ENCODE results near the gene ANKS1B. TPM values are rescaled to one million over a fixed set of nuclear protein-coding genes. Genes with fewer than 3 reads are reported as not detected.

ANKS1B gene
- total RNA-seq, 1 experiment from 2014 or later, result 0.54 TPM

DNA sequence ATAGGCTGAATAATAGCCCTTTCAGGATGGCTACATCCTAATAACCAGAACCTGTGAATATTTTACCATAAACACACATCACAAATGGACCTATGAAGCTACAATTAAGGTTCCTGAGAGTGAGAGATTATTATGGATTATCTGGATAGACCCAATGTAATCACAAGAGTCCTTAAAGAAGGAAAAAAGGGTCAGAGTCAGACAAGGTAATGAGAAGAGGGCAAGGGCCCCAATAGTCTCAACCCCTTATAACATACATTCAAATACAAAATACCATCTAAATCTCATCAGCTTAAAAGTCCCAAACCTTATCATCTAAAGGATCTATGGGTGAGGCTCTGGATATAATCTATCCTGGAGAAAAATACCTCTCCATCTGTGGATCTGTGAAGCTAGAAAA is 272.5 kb downstream of the ANKS1B start (continued):
- TF ChIP-seq, protein P1, sequence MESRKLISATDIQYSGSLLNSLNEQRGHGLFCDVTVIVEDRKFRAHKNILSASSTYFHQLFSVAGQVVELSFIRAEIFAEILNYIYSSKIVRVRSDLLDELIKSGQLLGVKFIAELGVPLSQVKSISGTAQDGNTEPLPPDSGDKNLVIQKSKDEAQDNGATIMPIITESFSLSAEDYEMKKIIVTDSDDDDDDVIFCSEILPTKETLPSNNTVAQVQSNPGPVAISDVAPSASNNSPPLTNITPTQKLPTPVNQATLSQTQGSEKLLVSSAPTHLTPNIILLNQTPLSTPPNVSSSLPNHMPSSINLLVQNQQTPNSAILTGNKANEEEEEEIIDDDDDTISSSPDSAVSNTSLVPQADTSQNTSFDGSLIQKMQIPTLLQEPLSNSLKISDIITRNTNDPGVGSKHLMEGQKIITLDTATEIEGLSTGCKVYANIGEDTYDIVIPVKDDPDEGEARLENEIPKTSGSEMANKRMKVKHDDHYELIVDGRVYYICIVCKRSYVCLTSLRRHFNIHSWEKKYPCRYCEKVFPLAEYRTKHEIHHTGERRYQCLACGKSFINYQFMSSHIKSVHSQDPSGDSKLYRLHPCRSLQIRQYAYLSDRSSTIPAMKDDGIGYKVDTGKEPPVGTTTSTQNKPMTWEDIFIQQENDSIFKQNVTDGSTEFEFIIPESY (IDR thresholded peaks at IDR 0.05; ENCODE audit: extremely low read depth, insufficient replicate concordance, low read length), result no peak
- TF ChIP-seq SP1 (IDR thresholded peaks at IDR 0.05; ENCODE audit: low read depth), result no peak
- TF ChIP-seq, protein P2, sequence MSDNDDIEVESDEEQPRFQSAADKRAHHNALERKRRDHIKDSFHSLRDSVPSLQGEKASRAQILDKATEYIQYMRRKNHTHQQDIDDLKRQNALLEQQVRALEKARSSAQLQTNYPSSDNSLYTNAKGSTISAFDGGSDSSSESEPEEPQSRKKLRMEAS (IDR thresholded peaks at IDR 0.05), result no peak

DNA sequence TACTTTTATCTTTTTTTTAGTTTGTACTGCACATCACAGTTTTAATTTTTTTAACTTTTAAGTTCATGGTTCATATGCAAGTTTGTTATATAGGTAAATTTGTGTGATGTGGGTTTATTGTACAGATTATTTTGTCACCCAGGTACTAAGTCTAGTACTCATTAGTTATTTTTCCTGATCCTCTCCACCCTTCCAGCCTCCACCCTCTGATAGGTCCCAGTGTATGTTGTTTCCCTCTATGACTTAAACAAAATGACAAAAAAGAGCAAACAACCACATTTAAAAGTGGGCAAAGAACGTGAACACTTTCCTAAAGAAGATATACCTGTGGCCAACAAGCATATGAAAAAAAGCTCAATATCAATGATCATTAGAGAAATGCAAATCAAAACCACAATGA is 273.5 kb downstream of the ANKS1B start:
- POLR2A ChIA-PET, result no interaction called here
- ATAC-seq (no peak), DNase-seq (ENCODE audit: low read depth, low spot score) (no peak)
- H3K27me3 ChIP-seq (ENCODE audit: insufficient read depth, low read length), result no peaks in the 10 kb centered on the region
- no peak overlapping the region for H3K4me2 ChIP-seq (ENCODE audit: low read length)
- CTCF ChIA-PET, result no interaction called here
- H3K9me3 ChIP-seq (ENCODE audit: control insufficient read depth in 1 of 2, insufficient read depth in 1 of 2, low read depth in 1 of 2, low read length in 2 of 2), result no peaks in the 10 kb centered on the region
- intact Hi-C loops (cut with micrococcal nuclease), result no loop called here
- H3K9me2 ChIP-seq (ENCODE audit: insufficient read depth), result no peaks in the 10 kb centered on the region
- TF ChIP-seq ZNF274 (IDR thresholded peaks at IDR 0.05; ENCODE audit: low read depth, low read length), result no peak
- H3K4me3 ChIP-seq (replicated peaks in 1 of 2; ENCODE audit: low read depth in 1 of 2, low read length in 2 of 2), result no peak overlapping the region
- H2AFZ ChIP-seq (ENCODE audit: low read depth, low read length, poor library complexity, severe bottlenecking), result no peak overlapping the region
- H4K20me1 ChIP-seq (ENCODE audit: insufficient read depth), result no peaks in the 10 kb centered on the region
- no peaks in the 10 kb centered on the region for H3K4me1 ChIP-seq (ENCODE audit: control insufficient read depth in 1 of 2, insufficient read depth in 2 of 2, low read length in 2 of 2)
- BruUV-seq (replicated peaks), result no TSS peak
- H3K9ac ChIP-seq (ENCODE audit: low read length), result no peak overlapping the region
- no peak overlapping the region for H3K27ac ChIP-seq (ENCODE audit: low read depth, low read length)
- H3K36me3 ChIP-seq (ENCODE audit: control insufficient read depth in 1 of 2, insufficient read depth in 2 of 2, low read length in 2 of 2), result no peaks in the 10 kb centered on the region
- H3K79me2 ChIP-seq (ENCODE audit: insufficient read depth, low read length), result no peaks in the 10 kb centered on the region
- RAD21 ChIA-PET (ENCODE audit: low non-redundant PET in 1 of 2, low total read pairs in 2 of 2, uncharacterized antibody in 2 of 2, unreplicated experiment in 2 of 2), result no interaction called here

DNA sequence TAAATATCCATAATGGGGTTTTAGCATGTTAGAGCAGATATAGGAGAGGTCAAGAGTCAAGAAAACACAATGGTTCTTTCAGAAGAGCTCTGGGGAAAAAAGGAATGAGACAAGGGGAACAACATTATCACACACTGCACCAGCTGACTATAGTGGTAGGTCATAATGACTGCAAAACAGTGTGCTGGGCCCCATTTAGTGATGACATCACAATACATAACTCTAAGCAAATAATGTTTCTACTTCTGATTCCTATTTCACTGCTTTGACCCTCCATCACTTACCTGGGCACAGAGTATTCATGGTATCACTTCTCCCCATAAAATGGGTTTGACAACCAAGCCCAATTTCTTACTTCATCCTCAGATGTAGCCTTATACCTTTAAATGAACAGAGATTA is 275.1 kb downstream of the ANKS1B start:
- H3K4me2 ChIP-seq (ENCODE audit: low read length), result no peak overlapping the region
- CTCF ChIA-PET, result no interaction called here
- intact Hi-C loops (cut with micrococcal nuclease), result no loop called here
- H3K9me2 ChIP-seq (ENCODE audit: insufficient read depth), result no peaks in the 10 kb centered on the region
- DNase-seq (ENCODE audit: low read depth, low spot score) (no peak), ATAC-seq (no peak)
- no peak overlapping the region for H3K4me3 ChIP-seq (replicated peaks in 1 of 2; ENCODE audit: low read depth in 1 of 2, low read length in 2 of 2)
- no TSS peak for BruUV-seq (replicated peaks)
- H2AFZ ChIP-seq (ENCODE audit: low read depth, low read length, poor library complexity, severe bottlenecking), result no peak overlapping the region
- TF ChIP-seq ZFX (IDR thresholded peaks at IDR 0.05) (no peak), EZH2 (IDR thresholded peaks at IDR 0.05) (no peak), CEBPB (IDR thresholded peaks at IDR 0.05; ENCODE audit: low read depth) (no peak), ZNF274 (IDR thresholded peaks at IDR 0.05; ENCODE audit: low read depth, low read length) (no peak)
- TF ChIP-seq, protein P2 (IDR thresholded peaks at IDR 0.05), result no peak
- TF ChIP-seq, protein P3, sequence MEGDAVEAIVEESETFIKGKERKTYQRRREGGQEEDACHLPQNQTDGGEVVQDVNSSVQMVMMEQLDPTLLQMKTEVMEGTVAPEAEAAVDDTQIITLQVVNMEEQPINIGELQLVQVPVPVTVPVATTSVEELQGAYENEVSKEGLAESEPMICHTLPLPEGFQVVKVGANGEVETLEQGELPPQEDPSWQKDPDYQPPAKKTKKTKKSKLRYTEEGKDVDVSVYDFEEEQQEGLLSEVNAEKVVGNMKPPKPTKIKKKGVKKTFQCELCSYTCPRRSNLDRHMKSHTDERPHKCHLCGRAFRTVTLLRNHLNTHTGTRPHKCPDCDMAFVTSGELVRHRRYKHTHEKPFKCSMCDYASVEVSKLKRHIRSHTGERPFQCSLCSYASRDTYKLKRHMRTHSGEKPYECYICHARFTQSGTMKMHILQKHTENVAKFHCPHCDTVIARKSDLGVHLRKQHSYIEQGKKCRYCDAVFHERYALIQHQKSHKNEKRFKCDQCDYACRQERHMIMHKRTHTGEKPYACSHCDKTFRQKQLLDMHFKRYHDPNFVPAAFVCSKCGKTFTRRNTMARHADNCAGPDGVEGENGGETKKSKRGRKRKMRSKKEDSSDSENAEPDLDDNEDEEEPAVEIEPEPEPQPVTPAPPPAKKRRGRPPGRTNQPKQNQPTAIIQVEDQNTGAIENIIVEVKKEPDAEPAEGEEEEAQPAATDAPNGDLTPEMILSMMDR (IDR thresholded peaks at IDR 0.05 in 2 of 3, conservative IDR thresholded peaks at IDR 0.05 in 1 of 3; ENCODE audit: borderline replicate concordance in 1 of 3, insufficient read depth in 1 of 3, low read depth in 2 of 3, low read length in 2 of 3), result no peak
- no peak overlapping the region for H3K9ac ChIP-seq (ENCODE audit: low read length)
- no peaks in the 10 kb centered on the region for H3K79me2 ChIP-seq (ENCODE audit: insufficient read depth, low read length)
- POLR2A ChIA-PET, result no interaction called here
- no peak overlapping the region for H3K27ac ChIP-seq (ENCODE audit: low read depth, low read length)
- no peaks in the 10 kb centered on the region for H3K27me3 ChIP-seq (ENCODE audit: insufficient read depth, low read length)
- no peaks in the 10 kb centered on the region for H3K9me3 ChIP-seq (ENCODE audit: control insufficient read depth in 1 of 2, insufficient read depth in 1 of 2, low read depth in 1 of 2, low read length in 2 of 2)
- RAD21 ChIA-PET (ENCODE audit: low non-redundant PET in 1 of 2, low total read pairs in 2 of 2, uncharacterized antibody in 2 of 2, unreplicated experiment in 2 of 2), result no interaction called here
- no peaks in the 10 kb centered on the region for H3K36me3 ChIP-seq (ENCODE audit: control insufficient read depth in 1 of 2, insufficient read depth in 2 of 2, low read length in 2 of 2)
- H3K4me1 ChIP-seq (ENCODE audit: control insufficient read depth in 1 of 2, insufficient read depth in 2 of 2, low read length in 2 of 2), result no peaks in the 10 kb centered on the region
- H4K20me1 ChIP-seq (ENCODE audit: insufficient read depth), result no peaks in the 10 kb centered on the region

Measured in HCT116 (cell line).